HG03354 (cell line): ENCODE results near the gene RNASE4.
"Not testable (repeated sequence)": the region's sequence is repeated elsewhere in the genome, so short reads cannot be mapped to it uniquely, and the experiment has no call there.

ENCODE experiments used
- ATAC-seq: cut with Tn5 transposase; IDR thresholded peaks from one replicate; pipeline ENCODE4 v1.9.1; 2021; ENCODE audit warnings: mild to moderate bottlenecking; ENCODE audit not compliant: unreplicated experiment, poor library complexity, severe bottlenecking

RNASE4 gene

GRCh38 chr14:20732979-20733635, 48.7 kb downstream of the RNASE4 start:
- no peak for ATAC-seq

GRCh38 chr14:20733684-20734429, 49.5 kb downstream of the RNASE4 start:
- no peak for ATAC-seq

- ATAC-seq = no peak
Measured at GRCh38 chr14:20734430-20734806, 50.1 kb downstream of the RNASE4 start.

GRCh38 chr14:20738292-20738691, 53.9 kb downstream of the RNASE4 start:
- not testable (repeated sequence) for ATAC-seq

- ATAC-seq = no peak
Measured at GRCh38 chr14:20742132-20742531, 57.8 kb downstream of the RNASE4 start.

GRCh38 chr14:20743556-20743955, 59.2 kb downstream of the RNASE4 start:
- ATAC-seq = no peak

- no peak for ATAC-seq
Measured at GRCh38 chr14:20745571-20746358, 61.4 kb downstream of the RNASE4 start, which contains the start of gene EDDM3A. TSS of gene EDDM3A (plus strand) at chr14:20745887. CDS start at chr14:20747581, 1,694 bp downstream.

- ATAC-seq = no peak
Measured at GRCh38 chr14:20746566-20746965, 62.2 kb downstream of the RNASE4 start.

GRCh38 chr14:20748439-20748838, 64.1 kb downstream of the RNASE4 start:
- no peak for ATAC-seq

GRCh38 chr14:20750194-20750593, 65.8 kb downstream of the RNASE4 start:
- no peak for ATAC-seq
